ENCODE measurements around the gene TSTD1.
"Not testable (repeated sequence)": the region's sequence is repeated elsewhere in the genome, so short reads cannot be mapped to it uniquely, and the experiment has no call there.

Gene TSTD1

DNA sequence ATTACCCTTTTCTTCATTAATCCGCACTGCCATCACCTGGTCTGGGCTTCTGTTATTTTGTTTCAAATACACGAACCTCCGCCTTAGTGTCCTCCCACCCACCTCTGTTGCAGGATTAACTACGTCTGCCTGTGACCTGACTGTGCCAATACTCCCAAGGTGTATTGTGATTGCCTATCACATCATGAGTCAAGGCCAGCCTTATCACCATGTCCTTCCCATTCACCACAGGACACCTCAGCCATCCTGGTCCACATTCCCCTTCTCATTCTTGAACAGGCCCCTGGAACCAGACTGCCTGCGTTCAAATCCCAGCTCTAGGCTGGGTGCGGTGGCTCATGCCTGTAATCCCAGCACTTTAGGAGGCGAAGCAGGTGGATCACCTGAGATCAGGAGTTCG lies 32.2 kb downstream of the TSTD1 start:
- DNase-seq: no peak

- DNase-seq: no peak
These were observed 37.2 kb downstream of the TSTD1 start for GRCh38 chr1:161001525-161001924.

DNA sequence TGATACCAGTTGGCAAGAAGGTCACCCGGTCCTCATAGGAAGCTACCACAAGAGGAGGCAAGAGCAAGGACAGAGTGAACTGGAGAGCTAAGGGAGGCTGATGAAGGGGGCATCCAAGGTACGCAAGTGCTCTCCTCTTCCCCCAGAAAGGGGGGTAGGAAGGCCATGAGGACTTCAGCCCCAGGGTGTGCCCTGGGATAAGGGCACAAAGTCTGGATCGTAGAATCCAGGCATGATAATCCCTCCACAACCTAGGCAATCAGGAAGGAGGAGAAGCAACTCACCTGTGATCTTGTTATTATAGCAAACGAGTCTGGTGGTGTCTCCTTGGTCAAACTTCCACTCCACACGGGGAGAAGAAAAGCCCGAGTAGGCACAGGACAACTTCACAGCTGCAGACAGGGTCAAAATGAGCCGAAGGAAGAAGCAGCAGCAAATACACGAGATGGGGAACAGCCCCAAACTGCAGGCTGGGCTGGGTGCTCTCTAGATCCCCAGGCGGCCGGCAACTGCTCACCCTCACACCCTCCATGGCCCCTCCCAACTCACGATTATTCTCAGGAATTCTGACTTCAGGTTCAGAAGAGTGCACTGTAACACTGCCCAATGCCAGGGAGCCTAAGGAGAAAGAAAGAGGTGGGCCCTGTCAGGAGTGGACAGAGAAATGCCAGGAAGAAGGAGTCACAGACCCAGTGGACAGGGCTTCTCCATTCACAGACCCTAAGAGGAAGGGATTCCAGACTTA lies 37.9 kb downstream of the TSTD1 start:
- no peak for DNase-seq

DNA sequence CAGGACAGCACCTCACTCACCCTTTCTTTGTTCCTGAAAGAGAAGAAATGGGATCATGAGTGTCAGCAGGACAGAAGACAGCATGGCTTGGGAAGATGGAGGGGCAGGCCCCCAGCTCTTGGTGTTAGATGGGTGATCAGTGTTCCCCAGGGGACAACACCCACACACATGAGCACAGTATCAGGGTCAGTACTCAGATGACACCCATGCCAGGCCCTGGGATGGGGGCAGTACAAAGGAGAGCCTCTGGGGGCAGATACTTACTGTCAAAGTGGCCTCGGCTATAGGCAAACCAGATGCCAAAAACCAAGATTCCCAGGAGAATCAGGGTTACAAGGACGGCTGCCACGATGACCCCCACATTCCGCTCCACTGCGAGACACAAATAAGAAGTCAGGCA lies 39.4 kb downstream of the TSTD1 start:
- no peak for DNase-seq

DNA sequence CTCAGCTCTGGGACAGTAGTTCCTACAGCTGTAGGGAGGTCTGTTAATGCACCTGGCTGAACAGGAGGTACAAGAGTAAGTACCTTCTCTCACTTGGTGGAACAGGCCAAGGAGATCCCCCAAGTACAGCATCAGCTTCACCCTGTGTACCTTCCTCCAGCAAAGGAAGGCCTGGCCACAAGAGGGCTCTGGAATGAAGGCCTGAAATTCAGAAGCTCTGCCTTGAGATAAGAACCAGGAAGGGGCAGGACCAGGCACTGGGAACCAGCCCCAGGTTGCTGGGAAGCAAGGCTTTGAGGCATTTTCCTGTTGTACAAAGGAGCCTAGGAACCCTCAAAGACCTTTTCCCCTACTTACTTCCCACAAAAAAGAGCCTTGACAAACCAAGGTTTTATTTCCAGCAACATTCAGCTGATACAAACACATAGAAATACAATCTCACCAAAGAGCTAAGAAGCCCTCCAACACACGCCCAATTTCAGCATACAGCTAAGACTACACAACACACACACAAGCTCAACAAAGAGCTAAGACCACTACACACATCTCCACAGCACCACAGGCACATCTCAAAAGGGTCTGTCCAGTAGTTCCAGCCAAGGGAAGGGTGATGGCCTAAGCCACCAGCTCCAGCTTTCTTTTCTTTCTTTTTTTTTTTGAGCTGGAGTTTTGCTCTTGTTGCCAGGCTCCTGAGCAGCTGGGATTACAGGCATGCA lies 41.3 kb downstream of the TSTD1 start:
- peak; percentile 50 for DNase-seq

GRCh38 chr1:160996178-160996577 lies 42.6 kb downstream of the TSTD1 start:
- DNase-seq: no peak

GRCh38 chr1:160993544-160994193 lies 45.1 kb downstream of the TSTD1 start:
- DNase-seq: no peak

- not testable (repeated sequence) for DNase-seq
These were observed 46.7 kb downstream of the TSTD1 start for GRCh38 chr1:160992036-160992435.
